ENCODE results near the gene TICRR.

DNA sequence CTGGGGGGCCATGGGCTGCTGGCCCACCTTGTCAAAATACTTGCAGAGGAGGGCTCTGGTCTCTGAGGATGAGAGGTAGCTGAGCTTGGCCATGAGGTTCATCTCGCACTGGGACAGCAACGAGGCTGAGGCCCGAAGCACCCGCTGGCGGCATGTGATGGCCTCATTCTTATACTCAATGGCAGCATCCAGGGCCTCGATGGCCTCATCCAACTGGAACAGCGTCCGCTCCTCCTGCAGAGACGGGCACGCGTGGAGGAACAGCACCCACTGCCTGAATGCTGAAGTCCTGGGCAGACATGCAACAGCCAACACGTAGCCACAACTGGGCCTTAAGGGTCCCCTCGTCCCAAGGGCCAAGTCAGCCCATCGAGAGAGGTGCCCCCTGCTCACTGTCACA is 55.0 kb downstream of the TICRR start:
- TF ChIP-seq, protein P1, sequence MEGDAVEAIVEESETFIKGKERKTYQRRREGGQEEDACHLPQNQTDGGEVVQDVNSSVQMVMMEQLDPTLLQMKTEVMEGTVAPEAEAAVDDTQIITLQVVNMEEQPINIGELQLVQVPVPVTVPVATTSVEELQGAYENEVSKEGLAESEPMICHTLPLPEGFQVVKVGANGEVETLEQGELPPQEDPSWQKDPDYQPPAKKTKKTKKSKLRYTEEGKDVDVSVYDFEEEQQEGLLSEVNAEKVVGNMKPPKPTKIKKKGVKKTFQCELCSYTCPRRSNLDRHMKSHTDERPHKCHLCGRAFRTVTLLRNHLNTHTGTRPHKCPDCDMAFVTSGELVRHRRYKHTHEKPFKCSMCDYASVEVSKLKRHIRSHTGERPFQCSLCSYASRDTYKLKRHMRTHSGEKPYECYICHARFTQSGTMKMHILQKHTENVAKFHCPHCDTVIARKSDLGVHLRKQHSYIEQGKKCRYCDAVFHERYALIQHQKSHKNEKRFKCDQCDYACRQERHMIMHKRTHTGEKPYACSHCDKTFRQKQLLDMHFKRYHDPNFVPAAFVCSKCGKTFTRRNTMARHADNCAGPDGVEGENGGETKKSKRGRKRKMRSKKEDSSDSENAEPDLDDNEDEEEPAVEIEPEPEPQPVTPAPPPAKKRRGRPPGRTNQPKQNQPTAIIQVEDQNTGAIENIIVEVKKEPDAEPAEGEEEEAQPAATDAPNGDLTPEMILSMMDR (IDR thresholded peaks at IDR 0.05), result no peak
- TF ChIP-seq POLR2AphosphoS5 (IDR thresholded peaks at IDR 0.05) (no peak), EP300 (IDR thresholded peaks at IDR 0.05) (no peak), POLR2A (IDR thresholded peaks at IDR 0.05) (no peak)
